Measurements from ENCODE around the gene SECTM1. TPM values are rescaled to one million over a fixed set of nuclear protein-coding genes. Genes with fewer than 3 reads are reported as not detected.
"Not testable (repeated sequence)": the region's sequence is repeated elsewhere in the genome, so short reads cannot be mapped to it uniquely, and the experiment has no call there.

SECTM1 gene
- total RNA-seq, 1 experiment from 2014 or later = 0.50 TPM

DNA sequence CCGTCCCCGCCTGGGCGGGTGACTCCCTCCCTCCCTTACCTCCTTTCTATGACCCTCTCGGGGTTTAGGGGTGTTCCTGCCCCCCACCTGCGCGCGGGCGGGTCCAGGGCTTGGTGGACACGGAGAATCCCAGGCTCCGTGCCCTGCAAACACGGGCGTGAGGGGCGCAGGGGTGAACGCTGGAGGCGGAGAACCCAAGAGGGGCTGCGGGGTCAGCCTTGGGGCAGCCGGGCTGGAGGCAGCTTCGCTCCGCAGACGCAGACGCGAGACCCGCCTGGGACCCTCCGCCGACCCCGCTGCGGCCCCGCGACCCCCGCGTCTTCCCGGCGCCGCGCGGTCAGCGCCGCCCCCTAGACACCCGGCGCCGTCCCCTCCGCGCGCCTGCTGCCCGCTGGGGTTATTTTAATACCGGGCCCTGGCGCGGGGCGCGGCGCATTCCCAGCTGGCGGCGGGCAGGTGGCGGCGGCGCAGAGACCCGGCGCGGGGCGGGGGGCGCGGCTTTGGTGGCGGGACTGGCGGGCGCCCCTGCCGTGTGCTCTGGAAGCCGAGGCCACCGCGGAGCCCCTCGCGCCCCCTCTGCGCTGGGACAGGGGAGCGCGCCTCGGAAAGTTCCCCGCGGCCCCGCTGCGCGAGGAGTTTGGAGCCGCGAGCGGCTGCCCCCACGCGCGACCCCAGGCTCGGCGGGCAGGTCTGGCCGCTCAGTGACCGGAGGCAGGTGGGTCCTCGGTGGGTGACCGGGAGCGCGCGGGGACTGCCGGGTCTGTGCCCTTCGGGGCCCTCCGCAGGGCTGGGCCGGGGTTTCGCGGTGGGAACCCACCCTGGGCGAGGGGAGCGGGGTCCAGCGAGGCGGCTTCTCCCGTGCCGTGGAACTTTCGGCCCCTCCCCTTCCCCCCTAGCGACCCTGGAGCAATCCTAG is 38.0 kb upstream of the SECTM1 start, which contains the start of gene UTS2R:
Gene UTS2R (plus strand): TSS at position 433 of the 916 bp plus-strand sequence. CDS start 2,560 bp downstream, outside the sequence.
- no peak for DNase-seq (ENCODE audit: low read depth, low spot score)
- in situ Hi-C loops (cut with HindIII; ENCODE audit: low pct_unique_long_range_greater_than_20kb, low sequenced_read_pairs) = no loop called here

DNA sequence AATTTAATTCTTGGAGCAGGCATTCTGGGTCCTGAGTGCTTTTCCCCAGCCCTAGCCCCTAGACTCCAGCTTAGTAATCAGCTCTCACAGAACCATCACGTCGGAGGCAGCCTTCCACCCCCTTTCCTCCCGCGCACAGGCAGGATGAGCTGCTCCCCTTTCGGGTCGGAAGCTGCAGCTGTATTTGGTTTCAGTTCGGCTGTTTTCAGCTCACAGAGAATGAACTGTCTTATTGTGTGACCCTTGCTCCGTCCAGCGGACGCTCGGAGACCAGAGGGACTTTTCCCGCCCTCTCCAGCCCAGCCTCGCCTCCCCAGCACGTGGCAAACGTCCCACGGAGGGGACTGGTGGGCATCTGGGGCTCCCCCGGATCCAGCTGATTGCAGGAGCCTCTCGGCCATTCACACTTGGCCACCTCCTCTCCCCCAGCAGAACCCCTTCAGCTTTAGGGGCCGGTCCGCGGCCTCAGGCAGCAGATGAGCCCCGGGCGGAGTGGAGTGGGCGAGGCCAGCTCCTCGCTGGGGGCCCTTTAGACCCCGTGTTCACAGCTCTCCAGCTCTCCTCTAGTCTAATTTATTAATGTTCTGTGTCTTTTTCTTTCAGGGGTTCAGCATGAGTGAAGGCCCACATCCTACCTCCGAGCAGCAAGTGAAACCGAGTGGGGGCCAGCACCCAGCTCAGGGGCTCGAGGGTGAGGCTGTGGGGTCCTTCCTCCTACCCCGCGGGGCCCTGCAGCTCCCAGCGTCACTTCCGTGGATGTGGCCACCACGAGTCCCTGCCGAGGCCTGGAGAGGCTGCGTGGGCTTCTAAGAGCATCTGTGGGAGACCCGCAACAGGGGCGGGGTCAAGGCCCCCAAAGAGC is 37.1 kb upstream of the SECTM1 start:
- DNase-seq (ENCODE audit: low read depth, low spot score) = no peak

DNA sequence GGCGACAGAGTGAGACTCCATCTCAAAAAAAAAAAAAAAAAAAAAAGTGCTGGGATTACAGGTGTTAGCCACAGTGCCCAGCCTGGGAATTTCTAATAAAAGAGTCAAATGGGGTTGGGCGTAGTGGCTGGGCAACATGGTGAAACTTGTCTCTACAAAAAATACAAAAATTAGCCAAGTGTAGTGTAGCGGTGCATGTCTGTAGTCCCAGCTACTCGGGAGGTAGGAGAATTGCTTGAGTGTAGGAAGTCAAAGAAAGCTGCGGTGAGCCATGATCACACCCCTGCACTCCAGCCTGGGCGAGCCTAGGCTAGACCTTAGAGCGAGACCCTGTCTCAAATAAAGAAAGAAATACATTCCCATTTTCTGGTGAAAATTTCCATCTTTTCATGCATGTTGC is 35.6 kb upstream of the SECTM1 start:
- in situ Hi-C loops (cut with HindIII; ENCODE audit: low pct_unique_long_range_greater_than_20kb, low sequenced_read_pairs) = no loop called here
- DNase-seq (ENCODE audit: low read depth, low spot score) = no peak

More for the DNA sequence above, 37.1 kb upstream of the SECTM1 start:
- in situ Hi-C loops (cut with HindIII; ENCODE audit: low pct_unique_long_range_greater_than_20kb, low sequenced_read_pairs) = no loop called here

DNA sequence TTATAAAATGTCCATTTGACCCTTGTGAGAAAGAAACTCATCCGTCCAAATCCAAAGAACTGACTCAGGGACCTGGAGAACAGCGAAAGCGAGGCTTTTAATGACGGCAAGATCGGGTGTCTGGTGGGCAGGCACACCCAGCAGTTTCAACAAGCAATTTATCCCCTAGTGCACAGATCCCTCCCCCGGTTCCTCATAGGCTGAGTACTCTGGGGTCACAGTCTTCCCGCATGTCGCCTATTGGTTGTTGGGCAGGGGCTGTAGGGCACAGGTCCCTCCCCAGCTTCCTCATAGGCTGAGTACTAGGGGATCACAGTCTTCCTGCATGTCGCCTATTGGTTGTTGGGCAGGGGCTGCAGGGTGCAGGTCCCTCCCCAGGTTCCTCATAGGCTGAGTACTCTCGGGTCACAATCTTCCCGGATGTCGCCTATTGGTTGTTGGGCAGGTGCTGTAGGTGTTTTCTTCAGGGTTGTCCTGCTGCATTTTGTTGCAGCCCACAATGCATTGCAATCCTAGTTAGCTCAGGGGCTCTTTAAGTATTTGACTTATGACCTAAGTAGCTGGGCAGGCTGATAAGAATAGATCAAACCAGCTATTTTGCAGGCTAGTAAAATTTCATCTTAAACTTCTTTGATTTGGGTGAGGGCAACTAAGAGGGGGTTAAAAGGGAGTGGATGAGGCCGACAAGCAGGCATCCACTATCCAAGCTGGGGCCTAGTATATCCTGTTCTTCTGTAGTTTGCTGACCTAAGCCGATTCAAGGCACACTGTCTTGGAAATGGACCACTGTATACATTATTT is 34.4 kb upstream of the SECTM1 start:
- DNase-seq (ENCODE audit: low read depth, low spot score) = peak; percentile 36

DNA sequence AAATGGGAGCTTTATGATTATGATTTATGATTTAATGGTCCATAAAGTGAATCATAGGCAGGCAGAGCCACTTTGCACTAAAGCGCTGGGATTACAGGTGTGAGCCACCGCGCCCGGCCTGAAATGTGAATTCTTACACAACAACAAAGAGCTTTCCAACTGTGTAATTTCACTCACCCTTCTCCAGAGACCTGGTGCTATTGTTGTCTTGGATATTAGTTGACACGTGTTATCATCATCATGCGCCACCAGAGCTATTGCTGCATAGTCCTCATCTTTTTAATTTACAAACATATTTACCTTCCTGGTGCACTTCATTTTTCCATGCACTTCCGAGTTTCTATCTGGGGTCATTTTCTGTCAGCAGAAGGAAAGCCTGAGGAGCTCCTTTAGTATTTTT is 33.2 kb upstream of the SECTM1 start:
- no peak for DNase-seq (ENCODE audit: low read depth, low spot score)
- in situ Hi-C loops (cut with HindIII; ENCODE audit: low pct_unique_long_range_greater_than_20kb, low sequenced_read_pairs) = no loop called here

More for the DNA sequence above, 34.4 kb upstream of the SECTM1 start:
- in situ Hi-C loops (cut with HindIII; ENCODE audit: low pct_unique_long_range_greater_than_20kb, low sequenced_read_pairs) = no loop called here

DNA sequence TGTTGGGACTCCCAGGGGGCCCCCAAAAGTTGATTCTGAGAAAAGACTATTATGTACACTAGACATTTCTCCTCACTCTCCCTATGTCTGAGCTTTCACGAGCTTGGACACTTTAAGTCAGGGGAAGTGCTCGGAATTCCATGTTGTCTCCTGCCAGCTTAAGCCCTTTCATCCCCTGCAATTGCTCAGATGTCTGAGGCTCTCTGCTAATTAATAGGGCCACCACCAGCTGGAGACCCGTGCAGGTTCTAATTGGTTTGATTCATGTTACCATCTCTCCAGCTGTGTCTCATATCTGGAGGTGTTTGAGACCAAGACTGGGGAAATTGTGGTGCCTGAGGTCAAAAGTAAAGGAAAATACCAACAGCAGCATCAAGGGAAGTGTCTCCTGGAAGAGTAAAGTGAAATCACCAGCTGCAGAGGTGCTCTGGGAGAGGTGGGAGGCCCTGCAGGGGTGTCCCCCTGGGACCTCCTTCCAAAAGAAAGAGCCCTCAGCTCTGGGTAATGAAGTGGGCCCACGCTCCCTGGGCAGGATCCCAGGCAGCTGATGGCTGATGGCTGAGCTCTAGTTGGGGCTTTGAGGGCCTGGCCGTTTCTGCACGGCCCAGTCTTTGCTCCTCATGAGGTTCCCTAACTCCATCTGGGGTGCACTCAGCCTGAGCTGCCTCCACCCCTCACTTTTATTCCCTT is 32.2 kb upstream of the SECTM1 start:
- in situ Hi-C loops (cut with HindIII; ENCODE audit: low pct_unique_long_range_greater_than_20kb, low sequenced_read_pairs) = no loop called here
- no peak for DNase-seq (ENCODE audit: low read depth, low spot score)

DNA sequence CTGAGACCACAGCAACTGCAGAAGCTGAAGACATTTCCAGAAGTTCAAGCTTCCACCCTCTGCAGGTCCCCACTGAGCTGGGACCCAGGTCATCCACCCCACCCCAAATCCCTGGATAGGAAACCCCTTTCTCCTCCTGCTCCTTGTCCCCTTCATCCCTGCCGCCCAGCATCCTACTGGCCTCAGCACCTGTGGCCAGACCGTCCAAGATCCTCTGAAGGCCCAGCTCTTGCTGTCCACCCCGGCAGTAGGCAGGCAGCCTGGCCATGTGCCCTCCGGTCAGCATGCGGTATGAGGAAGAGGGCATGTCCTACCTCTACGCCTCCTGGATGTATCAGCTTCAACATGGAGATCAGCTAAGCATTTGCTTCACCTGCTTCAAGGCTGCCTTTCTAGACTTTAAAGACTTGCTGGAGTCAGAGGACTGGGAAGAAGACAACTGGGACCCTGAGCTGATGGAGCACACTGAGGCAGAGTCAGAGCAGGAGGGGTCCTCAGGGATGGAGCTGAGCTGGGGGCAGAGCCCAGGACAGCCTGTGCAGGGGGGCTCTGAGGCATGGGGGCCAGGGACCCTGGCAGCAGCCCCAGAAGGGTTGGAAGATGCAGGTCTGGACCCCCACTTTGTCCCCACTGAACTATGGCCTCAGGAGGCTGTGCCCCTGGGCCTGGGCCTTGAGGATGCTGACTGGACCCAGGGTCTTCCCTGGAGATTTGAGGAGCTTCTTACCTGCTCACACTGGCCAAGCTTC is 28.5 kb upstream of the SECTM1 start:
- no peak for DNase-seq (ENCODE audit: low read depth, low spot score)
- in situ Hi-C loops (cut with HindIII; ENCODE audit: low pct_unique_long_range_greater_than_20kb, low sequenced_read_pairs) = no loop called here

DNA sequence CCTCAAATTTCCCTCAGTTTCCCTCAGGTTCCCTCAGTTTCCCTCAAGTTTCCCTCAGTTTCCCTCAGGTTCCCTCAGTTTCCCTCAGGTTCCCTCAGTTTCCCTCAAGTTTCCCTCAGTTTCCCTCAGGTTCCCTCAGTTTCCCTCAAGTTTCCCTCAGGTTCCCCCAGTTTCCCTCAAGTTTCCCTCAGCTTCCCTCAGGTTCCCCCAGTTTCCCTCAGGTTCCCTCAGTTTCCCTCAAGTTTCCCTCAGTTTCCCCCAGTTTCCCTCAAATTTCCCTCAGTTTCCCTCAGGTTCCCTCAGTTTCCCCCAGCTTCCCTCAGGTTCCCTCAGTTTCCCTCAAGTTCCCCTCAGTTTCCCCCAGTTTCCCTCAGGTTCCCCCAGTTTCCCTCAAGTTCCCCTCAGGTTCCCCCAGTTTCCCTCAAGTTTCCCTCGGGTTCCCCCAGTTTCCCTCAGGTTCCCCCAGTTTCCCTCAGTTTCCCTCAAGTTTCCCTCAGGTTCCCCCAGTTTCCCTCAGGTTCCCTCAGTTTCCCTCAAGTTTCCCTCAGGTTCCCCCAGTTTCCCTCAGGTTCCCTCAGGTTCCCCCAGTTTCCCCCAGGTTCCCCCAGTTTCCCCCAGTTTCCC is 26.0 kb upstream of the SECTM1 start:
- in situ Hi-C loops (cut with HindIII; ENCODE audit: low pct_unique_long_range_greater_than_20kb, low sequenced_read_pairs) = not testable (repeated sequence)

DNA sequence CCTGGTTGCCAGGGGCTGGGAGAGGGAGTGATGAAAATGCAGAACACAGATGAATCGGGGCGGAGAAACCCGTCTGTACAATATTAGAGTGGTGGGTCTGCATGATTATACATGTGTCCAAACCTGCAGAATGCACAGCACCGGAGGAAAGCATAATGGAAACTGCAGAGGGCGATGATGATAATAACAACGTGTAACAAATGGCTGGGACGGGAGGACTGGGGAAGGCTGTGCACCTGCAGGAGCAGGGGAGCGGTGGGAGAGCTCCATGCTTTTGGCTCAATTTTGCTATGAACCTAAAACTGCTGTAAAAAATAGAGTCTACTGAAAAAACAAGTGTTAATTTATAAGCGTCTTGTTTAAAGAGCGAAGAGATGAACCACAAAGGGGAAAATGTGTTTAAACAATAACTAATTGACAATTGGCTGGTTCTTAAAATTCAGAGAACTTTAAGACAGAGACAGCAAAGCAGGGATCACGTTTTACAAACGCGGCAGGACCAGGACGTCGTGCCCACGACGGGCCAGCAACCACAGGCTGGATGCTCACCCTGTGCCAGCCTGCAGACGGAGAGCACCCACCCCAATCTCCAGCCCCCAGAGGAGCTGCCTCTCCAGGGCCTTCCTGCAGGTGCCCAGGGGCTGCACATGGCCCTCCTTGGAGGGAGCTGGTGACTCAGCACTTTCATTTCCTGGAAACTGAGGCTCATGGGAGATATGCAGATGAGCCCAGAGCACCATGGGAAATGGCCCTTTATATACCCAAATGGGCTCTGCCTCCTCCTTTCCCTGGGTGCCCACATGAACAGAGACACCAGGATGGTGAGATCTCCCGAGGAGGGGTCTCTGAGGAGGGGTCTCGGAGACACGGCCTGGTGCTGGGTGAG is 25.1 kb upstream of the SECTM1 start, which contains the start of gene TEX19:
Gene TEX19 (plus strand): TSS at position 783 of the 886 bp plus-strand sequence. CDS start 2,904 bp downstream, outside the sequence.
- in situ Hi-C loops (cut with HindIII; ENCODE audit: low pct_unique_long_range_greater_than_20kb, low sequenced_read_pairs) = no loop called here
- DNase-seq (ENCODE audit: low read depth, low spot score) = peak; percentile 35

More for the DNA sequence above, 26.0 kb upstream of the SECTM1 start:
- not testable (repeated sequence) for DNase-seq (ENCODE audit: low read depth, low spot score)

DNA sequence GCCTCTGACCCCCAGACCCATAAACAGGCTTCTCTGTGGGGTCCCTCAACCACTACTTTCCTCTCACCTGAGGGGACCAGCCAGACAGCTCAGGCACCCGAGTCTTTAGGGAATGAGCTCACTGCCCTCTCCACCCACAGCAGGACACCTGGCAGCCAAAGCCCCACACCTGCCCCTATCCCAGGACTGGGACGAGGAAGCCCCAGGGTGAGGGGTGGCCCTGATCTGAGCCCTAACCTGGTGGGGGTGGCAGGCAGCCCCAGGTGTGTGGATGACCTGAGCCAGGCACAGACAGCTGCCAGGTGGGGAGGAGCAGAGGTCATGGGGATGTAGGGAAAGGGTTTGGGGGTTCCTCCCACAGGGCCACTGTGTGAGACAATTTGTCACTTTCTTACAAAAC is 23.8 kb upstream of the SECTM1 start:
- DNase-seq (ENCODE audit: low read depth, low spot score) = no peak
- in situ Hi-C loops (cut with HindIII; ENCODE audit: low pct_unique_long_range_greater_than_20kb, low sequenced_read_pairs) = no loop called here

DNA sequence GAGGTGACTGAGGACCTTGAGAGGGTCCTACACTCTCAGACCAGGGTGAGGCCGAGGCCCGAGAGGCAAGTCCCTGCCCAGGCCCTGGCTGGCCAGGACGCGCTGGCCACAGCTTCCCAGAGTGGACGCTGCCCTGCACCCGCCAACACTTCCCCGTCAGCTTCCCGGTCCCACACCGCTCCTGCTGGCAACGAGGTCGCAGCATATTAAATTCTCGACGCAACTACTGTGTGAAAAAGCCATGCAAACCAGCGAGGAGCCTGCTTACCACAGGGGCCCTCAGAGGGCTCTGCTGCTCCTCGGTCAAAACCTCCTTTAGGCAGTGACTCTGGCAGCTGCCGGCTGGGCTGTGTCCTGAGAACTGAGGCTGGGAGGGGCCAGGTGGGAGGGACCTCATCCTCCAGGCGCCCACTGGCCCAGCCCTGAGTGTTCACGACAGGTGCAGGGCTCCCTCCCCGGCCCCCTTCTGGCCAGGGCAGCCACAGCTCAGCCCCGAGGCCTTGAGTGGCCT is 23.3 kb upstream of the SECTM1 start:
- in situ Hi-C loops (cut with HindIII; ENCODE audit: low pct_unique_long_range_greater_than_20kb, low sequenced_read_pairs) = no loop called here
- DNase-seq (ENCODE audit: low read depth, low spot score) = no peak

DNA sequence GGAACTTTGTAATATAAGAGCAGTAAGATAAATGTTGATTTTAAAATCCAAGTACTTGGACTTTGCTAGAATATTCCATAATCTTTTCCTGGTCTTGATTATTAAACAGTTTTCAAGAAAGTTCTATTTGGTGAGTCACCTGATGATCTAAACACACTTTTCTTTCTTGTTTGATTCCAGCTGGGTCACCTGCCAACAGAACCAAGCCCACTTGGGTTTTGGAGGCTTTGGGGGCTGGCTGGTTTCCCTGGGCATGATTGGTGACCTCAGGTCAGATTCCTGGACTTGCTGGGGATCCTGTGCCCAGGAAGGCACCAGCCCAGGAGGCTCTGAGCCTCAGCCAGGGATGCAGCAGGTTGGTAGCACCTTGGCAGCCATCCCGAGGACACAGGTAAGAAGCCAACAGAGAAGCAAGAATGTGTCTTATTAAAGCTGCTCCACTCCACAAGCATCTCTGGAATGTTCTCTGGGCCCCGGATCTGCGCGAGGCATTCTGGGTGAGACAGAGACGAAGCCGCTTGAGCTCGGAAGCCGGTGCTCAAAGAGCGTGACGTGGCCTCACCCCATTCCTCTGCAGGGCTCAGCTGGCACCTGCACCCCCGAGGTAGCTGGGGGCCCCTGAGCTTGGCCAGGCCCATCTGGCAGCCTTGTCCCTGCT is 22.3 kb upstream of the SECTM1 start:
- no peak for DNase-seq (ENCODE audit: low read depth, low spot score)
- in situ Hi-C loops (cut with HindIII; ENCODE audit: low pct_unique_long_range_greater_than_20kb, low sequenced_read_pairs) = no loop called here

DNA sequence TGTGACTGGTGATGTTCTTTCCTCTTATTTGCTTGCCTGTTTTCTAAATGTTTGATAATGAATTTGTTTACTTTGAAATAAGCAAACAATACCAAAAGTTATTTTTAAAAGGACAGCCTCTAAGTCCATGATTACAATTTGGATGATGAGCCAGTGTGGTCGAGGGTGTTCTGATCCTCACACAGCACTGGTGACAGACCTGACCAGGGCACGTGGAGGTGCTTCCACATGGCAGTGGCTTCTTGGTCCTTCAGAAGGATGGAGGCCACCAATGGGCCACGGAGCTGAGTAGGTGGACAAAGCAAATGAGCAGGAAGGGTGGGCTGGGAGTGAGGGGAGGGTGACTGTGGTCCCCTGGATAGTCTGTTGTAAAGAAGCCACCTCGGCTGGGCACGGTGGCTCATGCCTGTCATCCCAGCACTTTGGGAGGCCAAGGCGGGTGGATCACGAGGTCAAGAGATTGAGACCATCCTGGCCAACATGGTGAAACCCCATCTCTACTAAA is 21.3 kb upstream of the SECTM1 start:
- no peak for DNase-seq (ENCODE audit: low read depth, low spot score)

DNA sequence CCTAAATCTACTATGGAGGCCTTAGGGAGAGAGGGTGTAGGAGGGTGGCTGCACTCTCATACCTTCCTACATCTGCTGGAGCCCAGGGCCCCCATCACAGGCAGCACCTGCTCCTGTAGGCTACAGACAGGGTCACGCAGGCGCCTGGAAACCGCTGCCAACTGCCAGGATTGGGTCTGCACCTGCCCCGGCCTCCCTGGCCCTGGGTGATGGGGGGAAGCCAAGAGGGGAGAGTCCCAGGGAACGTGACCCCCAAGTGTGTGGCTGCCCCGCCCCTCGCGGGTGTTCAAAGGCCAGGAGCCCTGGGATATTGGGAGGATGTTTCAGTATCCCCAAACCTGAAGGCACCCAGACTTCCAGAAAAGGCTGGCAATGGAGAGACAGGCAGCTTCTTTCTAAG is 19.9 kb upstream of the SECTM1 start:
- in situ Hi-C loops (cut with HindIII; ENCODE audit: low pct_unique_long_range_greater_than_20kb, low sequenced_read_pairs) = no loop called here

More for the DNA sequence above, 21.3 kb upstream of the SECTM1 start:
- in situ Hi-C loops (cut with HindIII; ENCODE audit: low pct_unique_long_range_greater_than_20kb, low sequenced_read_pairs) = no loop called here

More for the DNA sequence above, 19.9 kb upstream of the SECTM1 start:
- no peak for DNase-seq (ENCODE audit: low read depth, low spot score)
